Measurements from ENCODE around the gene PREB. TPM values are rescaled to one million over a fixed set of nuclear protein-coding genes. Genes with fewer than 3 reads are reported as not detected.
A peak's percentile ranks its signal among the peaks of the same experiment; 100 is the strongest.

PREB gene
- total and polyA plus RNA-seq, 2 of the 13 experiments (the other 11 are each of a cell fraction or from before 2014, with no cell fraction given) = 112 to 192 TPM

- H3K79me2 ChIP-seq (ENCODE audit: insufficient read depth, low read length) = peaks cover 28% of the 10 kb centered on the region
- BruUV-seq (replicated peaks) = no TSS peak
- 58% methylated on average over 6 of the region's 6 CpGs for WGBS (ENCODE audit: low lambda C conversion rate)
- ATAC-seq = no peak
- no peak for DNase-seq (ENCODE audit: low spot score)
- intact Hi-C loops (cut with micrococcal nuclease; ENCODE audit: unreplicated experiment) = loop anchor here (5.0 to 10.0 kb wide), 3 partner anchors 50 to 1163 kb away; partner anchors contain the start of gene TMEM214
- H3K27me3 ChIP-seq (ENCODE audit: control insufficient read depth in 1 of 2, insufficient read depth in 2 of 2, low read length in 2 of 2) = no peaks in the 10 kb centered on the region
- no peaks in the 10 kb centered on the region for H4K20me1 ChIP-seq (ENCODE audit: insufficient read depth, low read length)
- in situ Hi-C loops (cut with HindIII; ENCODE audit: extremely low pct_ligation_motif_present, low pct_unique_long_range_greater_than_20kb) = no loop called here
- H3K4me1 ChIP-seq (ENCODE audit: insufficient read depth, low read length) = peaks cover 76% of the 10 kb centered on the region
- peak overlapping the region; percentile 51 for H3K9ac ChIP-seq (ENCODE audit: insufficient read depth, low read depth, low read length)
- no peak overlapping the region for H2AFZ ChIP-seq (ENCODE audit: low read length)
- peak overlapping the region; percentile 52 for H3K4me2 ChIP-seq (ENCODE audit: low read depth, low read length)
- no peaks in the 10 kb centered on the region for H3K9me3 ChIP-seq (ENCODE audit: low read length)
- ChIA-PET POLR2A (interaction anchor here (0.9 to 9.2 kb wide), 11 partner anchors 8 to 128 kb away, joined by 3 to 106 read pairs (median 4); partner anchors contain the start of genes ABHD1, AGBL5, ATRAID and OST4), CTCF (ENCODE audit: low intra/inter-chr PET ratio, low total read pairs) (no interaction called here)
- H3K4me3 ChIP-seq (replicated peaks in 1 of 3; ENCODE audit: insufficient read depth in 1 of 3, low read depth in 2 of 3, low read length in 3 of 3) = 0 out of 6 replicates have a peak overlapping the region, but pooled peaks of 1 of the 3 experiments have one; percentile 15
- H3K27ac ChIP-seq (ENCODE audit: extremely low read length, insufficient read depth, low read length) = no peak overlapping the region
- FAIRE-seq = no peak
- H3K36me3 ChIP-seq (replicated peaks in 1 of 2; ENCODE audit: control insufficient read depth in 1 of 2, insufficient read depth in 2 of 2, low read length in 2 of 2) = no peaks in the 10 kb centered on the region; a peak in 2 of 5 replicates
- TF ChIP-seq ZNF3 (CRISPR knock-in tag; IDR thresholded peaks at IDR 0.05) (peak; percentile 65; the same call in 1 of the 2 replicates), SALL2 (CRISPR knock-in tag; IDR thresholded peaks at IDR 0.05) (0 out of 2 replicates have a peak, but pooled peaks have one; percentile 1), ZKSCAN8 (CRISPR knock-in tag; IDR thresholded peaks at IDR 0.05; ENCODE audit: borderline replicate concordance) (no peak), KDM1A (CRISPR knock-in tag; IDR thresholded peaks at IDR 0.05) (no peak), U2AF2 (IDR thresholded peaks at IDR 0.05; ENCODE audit: low read depth, low read length) (no peak), GATAD2A (CRISPR knock-in tag; IDR thresholded peaks at IDR 0.05) (0 out of 2 replicates have a peak, but pooled peaks have one; percentile 5), IKZF5 (CRISPR knock-in tag; IDR thresholded peaks at IDR 0.05) (0 out of 2 replicates have a peak, but pooled peaks have one; percentile 29), ZMYM4 (CRISPR knock-in tag; IDR thresholded peaks at IDR 0.05) (no peak), ZNF12 (CRISPR knock-in tag; IDR thresholded peaks at IDR 0.05) (no peak), ZSCAN5A (CRISPR knock-in tag; IDR thresholded peaks at IDR 0.05; ENCODE audit: borderline replicate concordance) (no peak), CENPBD1 (CRISPR knock-in tag; IDR thresholded peaks at IDR 0.05; ENCODE audit: borderline replicate concordance, low read depth) (no peak), FOXO1 (CRISPR knock-in tag; IDR thresholded peaks at IDR 0.05) (no peak), EED (CRISPR knock-in tag; IDR thresholded peaks at IDR 0.05) (0 out of 2 replicates have a peak, but pooled peaks have one; percentile 35), MAF1 (CRISPR knock-in tag; IDR thresholded peaks at IDR 0.05; ENCODE audit: borderline replicate concordance) (no peak)
Observed at GRCh38 chr2:27084297-27085061, 50.0 kb downstream of the PREB start.

All from HepG2 (cell line).